Thyroid gland (tissue), 4 donors: ENCODE results near the gene UPF1. TPM values are rescaled to one million over a fixed set of nuclear protein-coding genes. Genes with fewer than 3 reads are reported as not detected.
A peak's percentile ranks its signal among the peaks of the same experiment; 100 is the strongest.

Source experiments
- DNase-seq, 2 donors: peaks; one replicate each; pipeline ENCODE4 v3.0.0-alpha.2; 2019
- H3K27ac ChIP-seq, 3 donors: fragments of 200-600 bp; sonication (generic); 1 replicate in 2 of 3; 2 replicates in 1 of 3; pipeline ENCODE4 v1.5.1; 2016 to 2019; ENCODE audit warnings: mild to moderate bottlenecking in 1 of 3, moderate library complexity in 1 of 3
- H3K27me3 ChIP-seq: fragments of 200-600 bp; sonication (generic); one replicate; pipeline ENCODE4 v1.5.1; 2019
- H3K36me3 ChIP-seq, 2 donors: fragments of 200-600 bp; sonication (generic); one replicate each; pipeline ENCODE4 v1.5.1; 2016 to 2019
- H3K4me1 ChIP-seq, 2 donors: fragments of 200-600 bp; sonication (generic); one replicate each; pipeline ENCODE4 v1.5.1; 2017 to 2019
- H3K4me3 ChIP-seq, 3 donors: fragments of 200-600 bp; sonication (generic); replicated peaks in 1 of 3; 1 replicate in 2 of 3; 2 replicates in 1 of 3; pipeline ENCODE4 v1.5.1; 2016; ENCODE audit warnings: mild to moderate bottlenecking in 1 of 3
- H3K9me3 ChIP-seq: fragments of 200-600 bp; sonication (generic); one replicate; pipeline ENCODE4 v1.5.1; 2017
- POLR2A ChIP-seq, 2 donors: fragments of 450-650 bp; IDR thresholded peaks; one replicate each; pipeline ENCODE4 v1.6.1; 2017; ENCODE audit warnings: antibody characterized with exemption in 2 of 2, mild to moderate bottlenecking in 2 of 2, moderate library complexity in 1 of 2
- WGBS, 2 donors: methylation state at CpG; one replicate each; pipeline ENCODE4 v1.1.5; 2017; 5-methylcytosine and 5-hydroxymethylcytosine counted together
- intact Hi-C: fragments of 100-400 bp; cut with DNase I; formaldehyde crosslinking; loops from one replicate; pipeline ENCODE4 v1.15.1; 2023
- total RNA-seq, 4 donors: library from RNA; depleted of rRNA; stranded (reverse); fragments of >200 nt; gene quantifications; one replicate each; pipeline ENCODE4 v1.2.3, GENCODE V29; 2016
- TF ChIP-seq, protein P1 (sequence below), 6 experiments: fragments of 200-600 bp in 3 of 6; fragments of 450-650 bp in 3 of 6; sonication (generic) in 3 of 6; IDR thresholded peaks; one replicate each; pipeline ENCODE4 v1.5.1; 2016 to 2019; ENCODE audit warnings: antibody characterized with exemption in 6 of 6, mild to moderate bottlenecking in 2 of 6, inconsistent platforms in 1 of 6, moderate library complexity in 1 of 6

The UPF1 gene
- total RNA-seq, 4 donors from 2014 or later = 56.7 to 122 (median 79.6) TPM

DNA sequence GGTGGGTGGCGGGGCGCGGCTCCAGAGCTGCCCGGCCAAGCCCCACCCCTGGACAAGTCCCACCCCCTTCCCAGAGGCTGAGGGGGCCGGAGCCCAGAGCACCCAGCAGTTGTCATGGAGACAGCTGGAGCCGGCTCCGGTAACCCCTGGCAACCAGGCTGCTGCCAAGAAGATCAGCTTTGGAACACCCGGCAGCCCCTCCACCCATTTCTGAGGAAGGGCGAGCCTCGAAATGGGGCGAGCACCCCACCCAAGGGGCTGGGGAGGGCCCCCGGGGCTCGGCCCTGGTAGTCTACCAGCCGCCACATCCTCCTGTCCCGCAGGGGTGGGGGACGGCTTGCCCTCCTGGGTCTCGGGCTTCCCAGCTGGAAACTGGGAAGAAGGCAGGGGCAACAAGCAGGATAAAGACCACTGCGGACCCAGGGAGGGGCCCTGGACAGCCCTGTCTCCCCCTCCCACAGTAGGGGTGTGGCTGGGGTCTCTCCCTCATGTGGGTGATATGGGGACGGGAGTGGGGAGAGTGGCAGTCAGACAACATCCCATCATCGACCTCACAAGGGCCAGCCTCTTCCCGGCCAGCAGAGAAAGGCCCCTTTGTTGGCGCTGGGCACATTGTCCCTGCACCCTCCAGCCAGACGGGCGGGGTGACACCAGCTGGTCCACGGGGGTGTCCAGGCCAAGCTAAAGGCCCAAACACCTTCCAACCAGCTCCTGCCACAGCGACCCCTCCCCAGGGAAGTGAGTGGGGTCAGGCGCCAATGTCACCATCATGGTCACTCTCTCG is 62.7 kb downstream of the UPF1 start:
- H3K27me3 ChIP-seq = no peaks in the 10 kb centered on the region
- H3K27ac ChIP-seq = no peak overlapping the region
- no peaks in the 10 kb centered on the region for H3K9me3 ChIP-seq
- TF ChIP-seq, protein P1, sequence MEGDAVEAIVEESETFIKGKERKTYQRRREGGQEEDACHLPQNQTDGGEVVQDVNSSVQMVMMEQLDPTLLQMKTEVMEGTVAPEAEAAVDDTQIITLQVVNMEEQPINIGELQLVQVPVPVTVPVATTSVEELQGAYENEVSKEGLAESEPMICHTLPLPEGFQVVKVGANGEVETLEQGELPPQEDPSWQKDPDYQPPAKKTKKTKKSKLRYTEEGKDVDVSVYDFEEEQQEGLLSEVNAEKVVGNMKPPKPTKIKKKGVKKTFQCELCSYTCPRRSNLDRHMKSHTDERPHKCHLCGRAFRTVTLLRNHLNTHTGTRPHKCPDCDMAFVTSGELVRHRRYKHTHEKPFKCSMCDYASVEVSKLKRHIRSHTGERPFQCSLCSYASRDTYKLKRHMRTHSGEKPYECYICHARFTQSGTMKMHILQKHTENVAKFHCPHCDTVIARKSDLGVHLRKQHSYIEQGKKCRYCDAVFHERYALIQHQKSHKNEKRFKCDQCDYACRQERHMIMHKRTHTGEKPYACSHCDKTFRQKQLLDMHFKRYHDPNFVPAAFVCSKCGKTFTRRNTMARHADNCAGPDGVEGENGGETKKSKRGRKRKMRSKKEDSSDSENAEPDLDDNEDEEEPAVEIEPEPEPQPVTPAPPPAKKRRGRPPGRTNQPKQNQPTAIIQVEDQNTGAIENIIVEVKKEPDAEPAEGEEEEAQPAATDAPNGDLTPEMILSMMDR (IDR thresholded peaks at IDR 0.05) = peak in 1 of 6 experiments; percentile 12
- TF ChIP-seq POLR2A (IDR thresholded peaks at IDR 0.05) = no peak
- H3K36me3 ChIP-seq = peaks cover 4 to 5% of the 10 kb centered on the region in 2 donors
- intact Hi-C loops = no loop called here
- H3K4me1 ChIP-seq = peaks cover 6 to 14% of the 10 kb centered on the region in 2 donors
- DNase-seq = no peak
- peak overlapping the region in 1 of 3 donors; percentile 19 for H3K4me3 ChIP-seq
- WGBS, 2 donors = 2 to 5% methylated on average over 6 to 7 of the region's 28 CpGs

DNA sequence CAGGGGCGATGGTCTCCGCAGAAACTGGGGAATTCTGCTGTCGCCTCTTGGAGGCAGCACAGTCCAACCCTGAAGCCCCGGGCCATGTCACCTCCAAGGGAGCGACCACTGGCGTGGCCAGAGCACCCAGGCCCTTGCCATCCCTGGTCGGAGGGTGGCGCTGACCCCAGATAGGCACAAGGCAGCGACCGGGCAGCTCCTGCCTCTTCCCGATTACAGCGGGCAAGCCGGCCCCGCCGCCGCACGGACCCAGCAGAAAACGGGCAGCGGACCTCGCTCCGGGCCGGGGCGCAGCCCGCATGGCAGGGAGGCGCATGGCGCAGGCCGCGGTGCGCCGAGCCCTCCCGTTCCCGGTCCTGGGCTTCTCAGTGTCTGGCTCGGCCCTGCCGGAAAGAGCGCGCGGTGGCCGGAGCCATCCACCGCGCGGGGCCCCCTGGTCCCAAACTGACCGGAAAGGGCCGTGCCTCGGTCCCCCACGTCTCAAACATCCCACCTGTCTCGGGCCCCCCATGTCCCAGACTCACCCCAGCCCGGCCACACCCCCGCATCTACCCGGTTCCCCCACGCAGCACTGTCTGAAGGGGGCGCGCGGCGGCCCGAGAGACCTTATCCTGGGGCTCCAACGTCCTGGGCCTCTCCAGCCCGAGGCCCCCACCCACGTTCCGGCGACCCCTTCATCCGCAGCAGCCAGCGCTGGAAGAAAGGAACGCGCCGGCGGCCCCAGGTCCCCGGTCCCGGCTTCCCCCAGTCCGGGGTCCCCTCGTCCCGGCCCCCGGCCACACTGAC is 63.5 kb downstream of the UPF1 start:
- no peak for TF ChIP-seq POLR2A (IDR thresholded peaks at IDR 0.05)
- TF ChIP-seq, protein P1 (IDR thresholded peaks at IDR 0.05) = peak in 5 of 6 experiments; percentile 7 to 53 (median 27)
- intact Hi-C loops = no loop called here
- DNase-seq = peak; percentile 61 to 63
- WGBS, 2 donors = 0% methylated on average over 3 of the region's 72 CpGs; no CpG with 5 or more reads in 1 of the 2 donors
- no peak overlapping the region for H3K27ac ChIP-seq
- no peaks in the 10 kb centered on the region for H3K9me3 ChIP-seq
- peaks cover 6 to 14% of the 10 kb centered on the region in 2 donors for H3K4me1 ChIP-seq
- H3K27me3 ChIP-seq = no peaks in the 10 kb centered on the region
- peak overlapping the region in 2 of 3 donors; percentile 19 to 20 for H3K4me3 ChIP-seq
- H3K36me3 ChIP-seq = peaks cover 11 to 12% of the 10 kb centered on the region in 2 donors

DNA sequence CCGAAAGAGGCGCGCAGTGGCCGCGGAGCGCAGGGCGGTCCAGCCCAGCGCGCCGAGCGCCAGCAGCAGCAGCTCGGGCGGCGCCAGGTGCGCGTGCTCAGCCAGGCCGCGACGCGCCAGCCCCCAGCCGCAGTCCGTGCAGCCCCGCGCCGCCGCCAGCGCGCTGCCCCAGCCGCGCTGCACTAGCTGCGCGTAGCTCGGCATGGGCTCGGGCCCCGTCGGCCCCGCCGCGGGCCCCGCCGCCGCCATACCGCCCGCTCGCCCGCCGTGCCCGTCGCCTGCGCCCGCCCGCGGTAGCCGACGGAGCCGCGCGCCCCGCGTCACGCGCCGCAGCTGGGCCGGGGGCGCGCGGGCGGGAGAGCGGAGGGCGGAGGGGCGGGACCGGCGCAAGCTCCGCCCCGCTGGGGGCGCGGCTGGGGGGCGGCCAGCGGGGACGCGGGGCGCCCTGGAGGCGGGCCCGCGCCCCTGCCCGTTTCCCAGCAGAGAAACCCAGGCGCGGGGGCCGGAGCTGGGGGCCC is 64.1 kb downstream of the UPF1 start, which contains the start of gene CERS1:
Gene CERS1 (minus strand): TSS at position 335 of the 518 bp plus-strand sequence. CDS start 86 bp downstream, at position 249.
- no CpG with 5 or more reads among the region's 89 CpGs for WGBS, 2 donors
- no peak for TF ChIP-seq POLR2A (IDR thresholded peaks at IDR 0.05)
- TF ChIP-seq, protein P1 (IDR thresholded peaks at IDR 0.05) = no peak
- H3K4me3 ChIP-seq = peak within 1 kb of the TSS in 2 of 3 donors; percentile 19 to 20
- DNase-seq = no peak
- H3K9me3 ChIP-seq = no peaks in the 10 kb centered on the region
- no peak within 1 kb of the TSS for H3K27ac ChIP-seq
- peaks cover 12 to 14% of the 10 kb centered on the region in 2 donors for H3K36me3 ChIP-seq
- intact Hi-C loops = no loop called here
- H3K4me1 ChIP-seq = peaks cover 6 to 14% of the 10 kb centered on the region in 2 donors
- no peaks in the 10 kb centered on the region for H3K27me3 ChIP-seq

DNA sequence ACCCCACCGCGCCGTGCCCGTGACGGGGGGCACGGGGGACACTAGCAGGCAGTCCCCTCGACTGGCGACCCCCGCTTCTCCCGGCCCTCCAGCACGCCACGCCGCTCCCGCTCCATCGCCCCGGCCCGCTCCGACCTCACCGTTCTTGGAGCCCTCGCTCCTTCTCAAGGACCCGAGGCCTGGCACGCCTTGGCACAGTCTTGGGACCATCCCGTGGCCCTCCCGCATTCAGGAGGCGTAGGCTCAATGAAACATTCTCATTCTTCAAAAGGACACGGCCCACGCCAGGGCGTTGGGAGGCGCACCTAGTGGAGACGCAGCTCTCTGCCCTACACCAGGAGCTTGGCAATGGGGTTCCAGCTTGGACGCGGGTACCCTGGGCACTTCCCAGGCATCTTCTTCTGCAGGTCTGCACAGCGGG is 64.7 kb downstream of the UPF1 start:
- H3K9me3 ChIP-seq = no peaks in the 10 kb centered on the region
- H3K4me3 ChIP-seq = no peak overlapping the region
- no peaks in the 10 kb centered on the region for H3K27me3 ChIP-seq
- WGBS, 2 donors = 27 to 45% methylated on average over 7 to 9 of the region's 33 CpGs
- no peak overlapping the region for H3K27ac ChIP-seq
- TF ChIP-seq, protein P1 (IDR thresholded peaks at IDR 0.05) = no peak
- TF ChIP-seq POLR2A (IDR thresholded peaks at IDR 0.05) = no peak
- DNase-seq = peak in 1 of 2 donors; percentile 16
- peaks cover 12 to 18% of the 10 kb centered on the region in 2 donors for H3K36me3 ChIP-seq
- intact Hi-C loops = no loop called here
- H3K4me1 ChIP-seq = peaks cover 6 to 14% of the 10 kb centered on the region in 2 donors
